ENCODE measurements around the gene ARHGEF10L. TPM values are rescaled to one million over a fixed set of nuclear protein-coding genes. Genes with fewer than 3 reads are reported as not detected.
"Not testable (repeated sequence)": the region's sequence is repeated elsewhere in the genome, so short reads cannot be mapped to it uniquely, and the experiment has no call there.

ARHGEF10L gene
- polyA plus RNA-seq, 4 donors, result 38.5 to 60.9 (median 48.7) TPM

- DNase-seq (ENCODE audit: low read depth in 4 of 4, low spot score in 2 of 4), result peak in 1 of 4 donors; percentile 68
Observed at GRCh38 chr1:17606826-17607440, 67.4 kb downstream of the ARHGEF10L start.

- DNase-seq (ENCODE audit: low read depth in 4 of 4, low spot score in 2 of 4), result no peak
Observed at GRCh38 chr1:17607644-17608581, 68.4 kb downstream of the ARHGEF10L start.

GRCh38 chr1:17609529-17609928, 70.0 kb downstream of the ARHGEF10L start:
- no peak for DNase-seq (ENCODE audit: low read depth in 4 of 4, low spot score in 2 of 4)

- DNase-seq (ENCODE audit: low read depth in 4 of 4, low spot score in 2 of 4), result no peak
Observed at GRCh38 chr1:17610085-17610484, 70.6 kb downstream of the ARHGEF10L start.

GRCh38 chr1:17610713-17611112, 71.2 kb downstream of the ARHGEF10L start:
- DNase-seq (ENCODE audit: low read depth in 4 of 4, low spot score in 2 of 4), result no peak

- DNase-seq (ENCODE audit: low read depth in 4 of 4, low spot score in 2 of 4), result no peak
Observed at GRCh38 chr1:17611991-17612390, 72.5 kb downstream of the ARHGEF10L start.

- no peak for DNase-seq (ENCODE audit: low read depth in 4 of 4, low spot score in 2 of 4)
Observed at GRCh38 chr1:17612831-17613230, 73.3 kb downstream of the ARHGEF10L start.

- no peak for DNase-seq (ENCODE audit: low read depth in 4 of 4, low spot score in 2 of 4)
Observed at GRCh38 chr1:17614586-17614985, 75.1 kb downstream of the ARHGEF10L start.

- DNase-seq (ENCODE audit: low read depth in 4 of 4, low spot score in 2 of 4), result no peak
Observed at GRCh38 chr1:17615157-17615556, 75.7 kb downstream of the ARHGEF10L start.

GRCh38 chr1:17615959-17616358, 76.5 kb downstream of the ARHGEF10L start:
- no peak for DNase-seq (ENCODE audit: low read depth in 4 of 4, low spot score in 2 of 4)

GRCh38 chr1:17616731-17617279, 77.3 kb downstream of the ARHGEF10L start:
- DNase-seq (ENCODE audit: low read depth in 4 of 4, low spot score in 2 of 4), result no peak

GRCh38 chr1:17617787-17618557, 78.5 kb downstream of the ARHGEF10L start:
- no peak for DNase-seq (ENCODE audit: low read depth in 4 of 4, low spot score in 2 of 4)

- no peak for DNase-seq (ENCODE audit: low read depth in 4 of 4, low spot score in 2 of 4)
Observed at GRCh38 chr1:17618558-17619247, 79.2 kb downstream of the ARHGEF10L start.

GRCh38 chr1:17620448-17620847, 81.0 kb downstream of the ARHGEF10L start:
- no peak for DNase-seq (ENCODE audit: low read depth in 4 of 4, low spot score in 2 of 4)

- no peak for DNase-seq (ENCODE audit: low read depth in 4 of 4, low spot score in 2 of 4)
Observed at GRCh38 chr1:17621691-17622090, 82.2 kb downstream of the ARHGEF10L start.

GRCh38 chr1:17622823-17623222, 83.3 kb downstream of the ARHGEF10L start:
- DNase-seq (ENCODE audit: low read depth in 4 of 4, low spot score in 2 of 4), result no peak

- DNase-seq (ENCODE audit: low read depth in 4 of 4, low spot score in 2 of 4), result no peak
Observed at GRCh38 chr1:17624611-17625233, 85.2 kb downstream of the ARHGEF10L start.

GRCh38 chr1:17627239-17628052, 87.9 kb downstream of the ARHGEF10L start:
- DNase-seq (ENCODE audit: low read depth in 4 of 4, low spot score in 2 of 4), result no peak

- not testable (repeated sequence) for DNase-seq (ENCODE audit: low read depth in 4 of 4, low spot score in 2 of 4)
Observed at GRCh38 chr1:17629046-17629445, 89.5 kb downstream of the ARHGEF10L start.
